Immature natural killer cell (primary cell): ENCODE data around the gene NFYC. TPM values are rescaled to one million over a fixed set of nuclear protein-coding genes. Genes with fewer than 3 reads are reported as not detected.
"Not testable (repeated sequence)": the region's sequence is repeated elsewhere in the genome, so short reads cannot be mapped to it uniquely, and the experiment has no call there.

Experiments
- DNase-seq, 3 donors: peaks; one replicate each; pipeline ENCODE4 v3.0.0; 2022; ENCODE audit warnings: mixed read lengths in 1 of 3
- H3K27ac Mint-ChIP-seq, 6 donors: one replicate each; pipeline ENCODE4 v1.8.0; 2020; ENCODE audit warnings: mixed read lengths in 6 of 6, mild to moderate bottlenecking in 5 of 6, inconsistent platforms in 4 of 6, moderate library complexity in 3 of 6
- H3K27me3 Mint-ChIP-seq, 3 donors: one replicate each; pipeline ENCODE4 v1.8.0; 2020 to 2021; ENCODE audit warnings: low read depth in 3 of 3, mild to moderate bottlenecking in 3 of 3, mixed read lengths in 3 of 3, moderate library complexity in 3 of 3, inconsistent platforms in 1 of 3
- H3K36me3 Mint-ChIP-seq, 3 donors: one replicate each; pipeline ENCODE4 v1.8.0; 2020; ENCODE audit warnings: mixed read lengths in 3 of 3, inconsistent platforms in 2 of 3, mild to moderate bottlenecking in 2 of 3
- H3K4me1 Mint-ChIP-seq, 2 donors: one replicate each; pipeline ENCODE4 v1.8.0; 2020; ENCODE audit warnings: inconsistent platforms in 2 of 2, mild to moderate bottlenecking in 2 of 2, mixed read lengths in 2 of 2, moderate library complexity in 1 of 2
- H3K4me3 Mint-ChIP-seq, 5 donors: one replicate each; pipeline ENCODE4 v1.8.0; 2020; ENCODE audit warnings: mild to moderate bottlenecking in 5 of 5, mixed read lengths in 5 of 5, inconsistent platforms in 3 of 5, moderate library complexity in 3 of 5
- H3K9me3 Mint-ChIP-seq, 6 donors: one replicate each; pipeline ENCODE4 v1.8.0; 2020; ENCODE audit warnings: mild to moderate bottlenecking in 6 of 6, mixed read lengths in 6 of 6, inconsistent platforms in 4 of 6, moderate library complexity in 3 of 6
- polyA plus RNA-seq, 3 donors: library from polyadenylated mRNA; unstranded; fragments of 300-500 nt; fragmentation: Illumina TruSeq; gene quantifications; one replicate each; pipeline ENCODE4 v1.2.3, GENCODE V29; 2021

NFYC gene
- polyA plus RNA-seq, 3 donors from 2014 or later = 33.8 to 66.0 (median 53.4) TPM

DNA sequence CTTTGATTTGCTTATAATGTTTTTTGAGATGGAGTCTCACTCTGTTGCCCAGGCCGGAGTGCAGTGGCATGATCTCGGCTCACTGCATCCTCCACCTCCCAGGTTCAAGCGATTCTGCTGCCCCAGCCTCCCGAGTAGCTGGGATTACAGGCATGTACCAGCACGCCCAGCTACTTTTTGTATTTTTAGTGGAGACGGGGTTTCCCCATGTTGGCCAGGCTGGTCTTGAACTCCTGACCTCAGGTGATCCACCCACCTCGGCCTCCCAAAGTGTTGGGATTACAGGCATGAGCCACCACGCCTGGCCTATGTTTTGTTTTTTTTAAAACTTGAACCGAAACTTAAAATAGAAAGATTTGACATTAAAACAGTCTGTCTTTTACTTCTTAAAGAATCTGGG lies 11.3 kb downstream of the NFYC start:
- not testable (repeated sequence) for H3K9me3 Mint-ChIP-seq, H3K27ac Mint-ChIP-seq, DNase-seq, H3K27me3 Mint-ChIP-seq, H3K4me3 Mint-ChIP-seq, H3K36me3 Mint-ChIP-seq
- H3K4me1 Mint-ChIP-seq = peaks cover 17 to 50% of the 10 kb centered on the region in 2 donors

DNA sequence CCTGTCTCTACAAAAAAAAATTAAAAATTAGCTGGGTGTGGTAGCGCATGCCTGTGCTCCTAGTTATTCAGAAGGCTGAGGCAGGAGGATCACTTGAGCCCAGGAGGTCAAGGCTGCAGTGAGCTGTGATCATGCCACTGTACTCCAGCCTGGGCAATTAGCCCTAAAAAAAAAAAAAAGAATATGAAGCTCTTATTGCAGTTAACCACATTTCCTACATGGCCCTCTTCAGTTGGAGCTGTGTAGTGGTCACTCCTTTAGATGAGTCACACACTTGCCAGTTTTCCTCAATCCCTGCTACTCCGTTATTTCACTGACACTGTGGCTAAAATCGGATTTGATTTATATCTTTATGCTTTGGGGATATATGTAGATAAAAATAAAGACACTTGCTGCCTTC lies 11.8 kb downstream of the NFYC start:
- no peak overlapping the region for H3K4me3 Mint-ChIP-seq

DNA sequence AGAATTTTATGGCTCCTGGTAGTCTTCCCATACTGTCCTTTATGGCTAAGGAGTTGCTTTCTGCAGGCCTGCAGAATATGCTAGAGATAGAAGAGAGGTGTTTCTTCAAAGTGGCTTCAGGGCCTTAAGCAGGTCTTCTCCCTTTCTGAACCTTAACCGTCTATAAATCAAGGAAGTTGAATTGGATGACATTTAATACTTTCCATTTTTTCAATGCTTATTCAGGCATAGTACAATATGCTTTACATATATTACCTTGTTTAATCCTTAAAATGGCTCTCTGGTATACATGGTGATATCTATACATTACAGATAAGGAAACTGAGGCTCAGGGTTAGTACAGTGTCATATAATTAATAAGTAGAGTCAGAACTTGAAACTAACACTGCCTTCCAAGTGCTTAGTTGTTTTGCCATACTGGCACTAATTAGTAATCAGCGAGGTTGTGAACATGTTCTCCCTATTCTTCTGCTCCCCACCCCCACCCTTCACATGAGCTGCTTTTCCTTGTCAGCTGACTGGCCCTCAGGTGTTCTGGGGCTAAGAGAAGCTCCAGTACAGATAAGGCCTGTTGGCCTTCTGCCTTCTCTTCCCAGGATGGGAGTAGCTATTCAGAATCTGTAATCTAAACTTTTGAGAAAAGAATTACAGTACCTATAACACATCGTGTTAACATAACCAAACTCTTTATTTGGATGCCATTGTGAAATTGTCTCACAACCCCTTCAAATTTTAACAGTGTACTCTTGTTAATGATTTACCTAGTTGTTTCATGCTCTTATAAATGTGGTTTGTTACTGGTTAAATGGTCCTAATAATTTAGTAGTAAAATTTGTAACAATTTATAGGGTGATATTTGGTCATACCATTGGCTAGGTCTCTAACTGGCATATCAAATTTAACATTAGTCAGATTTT lies 13.6 kb downstream of the NFYC start:
- DNase-seq = no peak
- H3K9me3 Mint-ChIP-seq = no peaks in the 10 kb centered on the region
- H3K36me3 Mint-ChIP-seq = no peaks in the 10 kb centered on the region
- peaks cover 25 to 56% of the 10 kb centered on the region in 2 donors for H3K4me1 Mint-ChIP-seq
- peaks cover 0 to 3% (median 1%) of the 10 kb centered on the region in 3 donors for H3K27me3 Mint-ChIP-seq
- H3K27ac Mint-ChIP-seq = no peak overlapping the region
- H3K4me3 Mint-ChIP-seq = no peak overlapping the region

More for the DNA sequence above, 11.8 kb downstream of the NFYC start:
- Mint-ChIP-seq H3K27ac (peak overlapping the region in 1 of 6 donors; percentile 34), H3K4me1 (peaks cover 19 to 55% of the 10 kb centered on the region in 2 donors), H3K27me3 (peaks cover 0 to 1% (median 0%) of the 10 kb centered on the region in 3 donors), H3K9me3 (no peaks in the 10 kb centered on the region), H3K36me3 (no peaks in the 10 kb centered on the region)
- DNase-seq = no peak

DNA sequence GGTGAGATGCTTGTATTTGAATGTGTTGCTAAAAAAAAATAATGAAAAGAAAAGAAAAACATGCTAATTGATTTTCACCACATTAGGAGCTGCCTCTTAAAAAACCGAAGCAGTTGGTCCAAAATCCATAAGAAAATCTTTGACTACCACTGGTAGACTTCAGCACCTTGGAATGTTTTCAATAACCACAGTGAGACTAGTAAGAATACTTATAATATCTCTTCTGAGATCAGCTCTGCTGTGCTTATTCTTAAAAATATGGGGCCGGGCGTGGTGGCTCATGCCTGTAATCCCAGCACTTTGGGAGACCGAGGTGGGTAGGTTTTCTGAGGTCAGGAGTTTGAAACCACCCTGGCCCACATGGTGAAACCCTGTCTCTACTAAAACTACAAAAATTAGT lies 15.1 kb downstream of the NFYC start:
- H3K36me3 Mint-ChIP-seq = no peaks in the 10 kb centered on the region
- peak overlapping the region in 1 of 6 donors; percentile 32 for H3K27ac Mint-ChIP-seq
- no peaks in the 10 kb centered on the region for H3K9me3 Mint-ChIP-seq
- DNase-seq = no peak
- peaks cover 0 to 3% (median 1%) of the 10 kb centered on the region in 3 donors for H3K27me3 Mint-ChIP-seq
- H3K4me3 Mint-ChIP-seq = no peak overlapping the region
- peaks cover 41 to 66% of the 10 kb centered on the region in 2 donors for H3K4me1 Mint-ChIP-seq

DNA sequence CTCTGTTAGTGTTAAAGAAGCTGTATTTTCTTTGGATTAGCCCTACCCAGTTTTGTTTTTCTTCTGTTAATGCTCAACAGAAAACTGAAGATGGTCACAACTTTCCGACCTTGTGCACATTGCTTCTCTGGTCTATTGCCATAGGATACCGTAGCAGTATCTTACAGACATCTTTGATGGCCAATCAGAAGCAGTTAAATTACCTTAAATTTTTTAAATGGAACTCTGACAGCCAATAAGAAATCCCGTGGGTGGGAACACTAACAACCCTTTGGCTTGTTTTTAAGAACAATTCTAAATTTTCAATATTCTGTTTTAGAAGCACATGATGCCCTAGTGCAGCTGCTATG lies 17.2 kb downstream of the NFYC start:
- Mint-ChIP-seq H3K27me3 (peaks cover 0 to 3% (median 0%) of the 10 kb centered on the region in 3 donors), H3K4me1 (peaks cover 60 to 68% of the 10 kb centered on the region in 2 donors), H3K4me3 (peak overlapping the region; percentile 88 to 100 (median 98)), H3K27ac (peak overlapping the region; percentile 92 to 99 (median 97)), H3K9me3 (no peaks in the 10 kb centered on the region), H3K36me3 (peaks cover 0 to 2% (median 0%) of the 10 kb centered on the region in 3 donors)
- DNase-seq = peak in 2 of 3 donors; percentile 81 to 82

DNA sequence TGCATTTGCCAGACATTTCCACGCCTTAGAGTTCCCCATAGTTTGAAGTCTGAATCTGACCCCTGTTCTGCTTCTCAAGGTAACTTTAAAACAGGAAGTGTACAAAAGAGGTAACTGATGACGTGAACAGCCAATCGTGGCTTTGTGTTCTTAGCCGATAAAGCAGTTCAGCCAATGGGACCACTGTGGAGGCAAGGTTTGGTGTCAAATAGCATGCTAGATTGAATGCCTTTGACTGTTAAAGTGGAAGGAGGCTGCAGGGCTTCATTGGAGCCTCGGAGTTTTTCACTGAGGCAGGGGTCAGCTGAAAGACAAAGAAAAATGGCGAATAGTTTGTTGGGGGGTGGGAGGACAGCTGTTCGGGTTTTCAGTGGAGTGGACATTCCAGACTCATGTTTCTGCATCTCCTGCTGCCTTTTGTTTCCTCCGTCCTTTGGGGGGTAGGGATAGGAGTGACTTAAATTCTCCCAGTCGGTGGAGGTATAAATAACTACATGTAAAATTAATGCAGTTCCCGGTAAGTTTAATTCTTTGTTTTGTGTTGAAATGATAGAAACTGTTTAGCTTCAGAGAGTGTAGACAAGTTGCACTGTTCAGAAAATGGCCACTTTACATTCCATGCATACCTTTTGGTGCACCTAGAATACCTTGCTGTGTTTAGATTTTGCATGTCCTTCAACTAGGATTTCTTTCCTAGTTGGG lies 17.7 kb downstream of the NFYC start:
- peak; percentile 84 to 87 (median 86) for DNase-seq
- peaks cover 59 to 67% of the 10 kb centered on the region in 2 donors for H3K4me1 Mint-ChIP-seq
- peaks cover 0 to 2% (median 0%) of the 10 kb centered on the region in 3 donors for H3K36me3 Mint-ChIP-seq
- H3K9me3 Mint-ChIP-seq = no peaks in the 10 kb centered on the region
- peak overlapping the region; percentile 88 to 100 (median 98) for H3K4me3 Mint-ChIP-seq
- H3K27me3 Mint-ChIP-seq = peaks cover 0 to 3% (median 0%) of the 10 kb centered on the region in 3 donors
- H3K27ac Mint-ChIP-seq = peak overlapping the region; percentile 92 to 99 (median 97)

DNA sequence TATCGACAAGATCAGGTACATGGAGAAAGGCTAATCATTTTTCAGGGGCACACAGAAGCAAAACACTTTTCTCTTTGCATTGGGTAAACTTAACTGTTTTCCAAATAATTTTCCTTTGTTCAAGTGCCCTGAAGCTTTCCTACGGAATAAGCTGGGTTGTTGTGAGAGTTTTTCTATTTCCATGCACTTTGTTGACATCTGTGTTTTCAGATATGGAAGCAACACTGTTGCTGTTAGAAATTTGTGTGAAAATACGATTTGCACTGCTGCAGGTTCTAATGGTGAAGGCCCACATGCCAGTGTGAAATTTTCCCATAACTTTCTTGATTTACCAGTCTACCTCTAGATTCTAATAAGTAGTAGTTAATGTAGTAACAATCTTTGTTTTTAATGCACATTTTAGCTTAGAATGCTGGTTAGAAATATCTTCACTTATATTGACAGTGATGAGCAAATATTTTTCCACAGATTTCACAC lies 18.3 kb downstream of the NFYC start:
- Mint-ChIP-seq H3K36me3 (peaks cover 0 to 2% (median 0%) of the 10 kb centered on the region in 3 donors), H3K9me3 (no peaks in the 10 kb centered on the region), H3K27ac (peak overlapping the region; percentile 92 to 99 (median 97)), H3K4me3 (peak overlapping the region; percentile 88 to 100 (median 98)), H3K4me1 (peaks cover 60 to 61% of the 10 kb centered on the region in 2 donors), H3K27me3 (peaks cover 0 to 3% (median 0%) of the 10 kb centered on the region in 3 donors)
- no peak for DNase-seq

DNA sequence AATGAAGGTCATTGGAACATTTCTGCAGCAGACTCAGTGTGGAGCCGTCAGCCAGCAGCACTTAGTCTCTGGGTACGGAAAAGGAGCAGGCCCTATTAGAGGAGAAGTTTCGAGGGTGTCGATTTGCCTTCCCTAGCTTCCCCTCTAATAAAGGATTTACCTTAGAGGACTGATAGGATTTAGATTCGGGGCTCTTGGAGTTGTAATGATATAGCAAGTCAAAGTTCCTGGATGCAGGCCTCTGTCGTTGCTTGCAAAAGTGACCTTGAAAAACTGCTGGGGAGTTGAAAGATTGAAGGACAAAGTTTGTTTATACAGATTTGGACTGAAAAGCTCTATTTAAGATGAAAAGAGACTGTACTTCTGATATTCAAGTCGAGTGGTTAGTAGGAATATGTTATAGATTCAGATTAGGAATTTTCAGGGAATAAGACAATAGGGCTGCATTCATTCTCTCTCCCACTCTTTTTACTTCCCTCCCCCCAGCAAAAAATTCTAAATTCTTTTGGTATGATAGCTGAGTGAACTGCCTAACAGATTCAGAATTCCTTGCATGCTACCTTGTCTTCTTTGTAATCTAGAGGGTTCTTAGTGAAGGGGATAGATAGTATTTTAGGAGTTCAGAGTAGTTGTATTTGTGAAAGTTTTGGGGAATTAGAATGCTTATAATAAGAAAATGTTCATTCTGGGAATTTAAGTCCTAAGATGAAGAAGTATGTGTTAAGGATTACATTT lies 19.2 kb downstream of the NFYC start:
- Mint-ChIP-seq H3K27me3 (peaks cover 0 to 3% (median 0%) of the 10 kb centered on the region in 3 donors), H3K27ac (peak overlapping the region; percentile 92 to 99 (median 97)), H3K9me3 (no peaks in the 10 kb centered on the region), H3K4me3 (peak overlapping the region; percentile 88 to 100 (median 98)), H3K4me1 (peaks cover 60 to 63% of the 10 kb centered on the region in 2 donors), H3K36me3 (peaks cover 0 to 2% (median 0%) of the 10 kb centered on the region in 3 donors)
- DNase-seq = no peak

DNA sequence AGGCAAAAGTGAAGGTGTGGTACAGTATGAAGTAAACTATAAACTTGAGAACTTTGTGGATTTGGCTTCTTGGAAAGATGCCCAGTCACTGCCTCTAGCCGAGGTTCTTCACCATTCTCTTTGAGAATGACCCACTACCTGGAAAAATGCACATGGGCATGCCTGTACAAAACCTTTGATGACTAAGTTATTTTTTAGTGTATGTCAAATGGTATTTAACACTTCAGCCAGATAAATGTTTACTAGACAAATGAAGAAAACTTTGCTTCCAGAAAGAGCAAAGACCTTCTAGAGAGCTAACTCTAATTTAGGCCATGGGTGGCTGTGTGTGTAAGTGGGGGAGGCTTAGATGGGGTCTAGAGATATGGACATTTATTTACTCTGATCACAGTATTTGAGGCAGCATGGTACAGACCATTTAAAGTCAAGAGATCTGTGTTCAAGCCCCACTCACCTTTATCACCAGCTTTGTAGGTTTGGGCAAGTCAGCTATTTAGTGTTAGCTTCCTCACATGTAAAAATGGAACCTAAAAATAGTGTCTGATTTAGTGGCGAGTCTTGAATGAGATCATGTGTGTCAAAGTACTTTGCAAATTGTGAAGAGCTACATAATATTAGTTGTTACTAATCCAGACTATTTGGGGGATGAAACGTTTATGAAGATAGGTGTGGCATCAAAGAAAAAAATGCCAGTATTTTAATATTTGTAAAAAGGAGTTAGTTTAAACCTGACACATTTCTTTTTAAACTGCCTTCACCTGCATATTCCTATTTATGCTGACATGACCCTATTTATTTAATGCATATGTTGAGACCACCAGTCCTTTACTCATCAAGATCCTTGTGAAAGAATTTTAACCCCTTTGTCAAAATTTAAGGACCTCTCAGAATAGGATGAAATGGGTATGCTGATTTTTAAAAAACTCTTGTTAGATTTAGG lies 20.2 kb downstream of the NFYC start:
- Mint-ChIP-seq H3K27me3 (peaks cover 0 to 3% (median 0%) of the 10 kb centered on the region in 3 donors), H3K9me3 (no peaks in the 10 kb centered on the region), H3K4me3 (peak overlapping the region; percentile 36 to 100 (median 95)), H3K4me1 (peaks cover 67 to 68% of the 10 kb centered on the region in 2 donors), H3K27ac (peak overlapping the region; percentile 92 to 99 (median 97)), H3K36me3 (peaks cover 0 to 2% (median 0%) of the 10 kb centered on the region in 3 donors)
- DNase-seq = no peak

DNA sequence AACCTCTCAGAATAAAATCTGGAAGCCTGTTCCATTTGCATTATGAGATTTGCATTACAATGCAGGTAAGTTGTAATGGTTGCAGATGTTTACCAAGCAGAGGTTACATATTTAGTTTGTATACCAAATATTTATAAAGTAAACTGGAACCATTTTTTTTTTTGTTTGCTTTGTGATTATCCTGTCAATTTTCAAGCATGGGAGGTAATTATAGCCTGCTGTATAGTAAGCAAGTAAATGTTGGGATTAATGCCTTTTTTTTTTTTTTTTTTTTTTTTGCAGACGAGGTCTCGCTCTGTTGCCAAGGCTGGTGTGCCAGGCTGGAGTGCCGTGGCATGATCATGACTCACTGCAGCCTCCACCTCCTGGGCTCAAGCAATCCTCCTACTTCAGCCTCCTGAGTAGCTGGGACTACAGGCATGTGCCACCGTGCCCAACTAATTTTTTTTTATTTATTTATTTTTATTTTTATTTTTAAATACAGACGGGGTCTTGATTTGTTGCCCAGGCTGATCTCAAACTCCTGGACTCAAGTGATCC lies 21.0 kb downstream of the NFYC start:
- peak overlapping the region in 4 of 5 donors; percentile 80 to 100 (median 82) for H3K4me3 Mint-ChIP-seq

DNA sequence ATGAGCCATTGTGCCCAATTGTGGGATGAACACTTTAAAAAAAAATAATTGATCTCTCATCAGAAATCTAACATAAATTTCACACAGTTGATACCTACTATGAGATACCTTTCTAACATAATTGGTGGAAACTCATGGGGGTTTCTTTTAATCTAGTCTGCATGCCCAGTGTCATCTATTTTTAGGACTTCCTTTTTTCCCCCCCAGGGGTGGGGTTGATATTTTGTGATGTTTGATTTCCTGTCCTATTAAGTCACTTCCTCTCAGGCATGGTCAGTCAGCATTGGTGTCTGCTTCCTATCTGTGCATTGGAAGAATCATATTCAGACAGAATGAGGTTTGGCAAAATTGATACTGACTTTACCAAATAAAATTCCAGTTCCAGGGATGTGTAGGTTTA lies 21.5 kb downstream of the NFYC start:
- peaks cover 68 to 69% of the 10 kb centered on the region in 2 donors for H3K4me1 Mint-ChIP-seq
- DNase-seq = peak; percentile 68 to 73 (median 69)
- no peaks in the 10 kb centered on the region for H3K9me3 Mint-ChIP-seq
- H3K27me3 Mint-ChIP-seq = peaks cover 0 to 3% (median 0%) of the 10 kb centered on the region in 3 donors
- H3K27ac Mint-ChIP-seq = peak overlapping the region; percentile 93 to 98 (median 96)
- H3K36me3 Mint-ChIP-seq = peaks cover 0 to 2% (median 0%) of the 10 kb centered on the region in 3 donors
- peak overlapping the region; percentile 80 to 92 (median 82) for H3K4me3 Mint-ChIP-seq

More for the DNA sequence above, 21.0 kb downstream of the NFYC start:
- Mint-ChIP-seq H3K4me1 (peaks cover 68 to 70% of the 10 kb centered on the region in 2 donors), H3K36me3 (peaks cover 0 to 2% (median 0%) of the 10 kb centered on the region in 3 donors), H3K27me3 (peaks cover 0 to 3% (median 0%) of the 10 kb centered on the region in 3 donors), H3K9me3 (no peaks in the 10 kb centered on the region), H3K27ac (peak overlapping the region; percentile 68 to 99 (median 96))
- no peak for DNase-seq

DNA sequence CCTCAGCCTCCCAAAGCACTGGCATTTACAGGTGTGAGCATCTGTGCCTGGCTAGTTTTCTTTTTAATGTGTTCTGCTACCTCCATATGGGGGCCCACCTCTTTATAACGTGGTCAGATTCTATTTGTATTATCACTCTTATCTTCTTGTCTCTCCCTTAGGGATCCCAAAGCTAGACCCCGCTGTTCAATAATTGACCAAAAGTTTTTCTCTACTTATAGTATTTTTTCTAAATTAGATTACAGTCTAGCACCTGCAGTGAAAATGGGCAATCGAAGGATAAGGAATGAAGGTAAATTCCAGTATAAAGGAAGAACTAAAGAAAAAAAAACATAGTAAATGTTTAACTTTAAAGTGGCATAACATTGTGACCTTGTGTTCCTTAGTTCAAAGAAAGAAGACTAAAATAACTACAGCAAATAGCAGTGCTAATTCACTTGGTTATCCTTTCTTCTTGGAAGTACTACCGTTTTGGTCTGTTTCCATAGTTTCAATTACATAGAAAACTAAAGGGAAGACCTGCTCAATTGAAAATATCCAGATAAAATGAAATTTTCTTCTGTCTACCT lies 24.1 kb downstream of the NFYC start:
- DNase-seq = no peak
- H3K27me3 Mint-ChIP-seq = no peaks in the 10 kb centered on the region
- H3K36me3 Mint-ChIP-seq = peaks cover 0 to 2% (median 0%) of the 10 kb centered on the region in 3 donors
- H3K4me3 Mint-ChIP-seq = peak overlapping the region in 1 of 5 donors; percentile 22
- peak overlapping the region in 5 of 6 donors; percentile 0 to 76 (median 69) for H3K27ac Mint-ChIP-seq
- H3K4me1 Mint-ChIP-seq = peaks cover 49 to 63% of the 10 kb centered on the region in 2 donors
- H3K9me3 Mint-ChIP-seq = no peaks in the 10 kb centered on the region
